B cell (primary cell): ENCODE measurements around the gene DLG3. TPM values are rescaled to one million over a fixed set of nuclear protein-coding genes. Genes with fewer than 3 reads are reported as not detected.

Experiments
- ATAC-seq: fragments of 200-7000 bp; cut with Tn5 transposase; one replicate; pipeline ENCODE4 v1.10.0; 2021; ENCODE audit warnings: low read depth, mild to moderate bottlenecking, moderate number of reproducible peaks, moderate library complexity
- CTCF ChIA-PET: fragments of 350-600 bp; sonication (Branson Sonifier 250); formaldehyde crosslinking; loops from one replicate; lab custom pipeline; 2021; ENCODE audit warnings: antibody characterized with exemption, inconsistent platforms; lab: Charles Lee
- POLR2A ChIA-PET: fragments of 350-600 bp; sonication (Branson Sonifier 250); formaldehyde crosslinking; loops from one replicate; lab custom pipeline; 2021; ENCODE audit warnings: antibody characterized with exemption; lab: Charles Lee
- DNase-seq: peaks from one replicate; pipeline ENCODE4 v3.0.0; 2013
- H2AFZ ChIP-seq: 2 replicates; pipeline ENCODE4 v1.6.1; 2012; ENCODE audit warnings: mild to moderate bottlenecking, low read depth, low read length; ENCODE audit not compliant: insufficient read depth, poor library complexity, severe bottlenecking
- H3K27ac ChIP-seq, 2 donors: 1 replicate in 1 of 2; 2 replicates in 1 of 2; pipeline ENCODE4 v1.5.1; 2012 to 2013; ENCODE audit warnings: low read length in 2 of 2, mild to moderate bottlenecking in 2 of 2, moderate library complexity in 1 of 2
- H3K27me3 ChIP-seq, 4 experiments: fragments of 200-600 bp in 1 of 4; sonication (generic) in 1 of 4; replicated peaks in 1 of 4; 1 replicate in 2 of 4; 2 replicates in 2 of 4; pipeline versions ENCODE4 v1.6.1 to v1.7.0; 2013 to 2016; ENCODE audit warnings: low read length in 3 of 4, mild to moderate bottlenecking in 2 of 4, mixed read lengths in 1 of 4, moderate library complexity in 1 of 4; ENCODE audit not compliant: insufficient read depth in 4 of 4, control insufficient read depth in 3 of 4; ENCODE audit errors: control extremely low read depth in 1 of 4
- H3K36me3 ChIP-seq, 2 experiments: replicated peaks in 1 of 2; 1 replicate in 1 of 2; 2 replicates in 1 of 2; pipeline versions ENCODE4 v1.6.1 to v1.7.1; 2013; ENCODE audit warnings: low read length in 1 of 2; ENCODE audit not compliant: insufficient read depth in 2 of 2, control insufficient read depth in 1 of 2; ENCODE audit errors: control extremely low read depth in 1 of 2, extremely low read depth in 1 of 2
- H3K4me1 ChIP-seq, 2 donors: fragments of 200-600 bp in 1 of 2; sonication (generic) in 1 of 2; 1 replicate in 1 of 2; 2 replicates in 1 of 2; pipeline versions ENCODE4 v1.5.1 to v1.6.1; 2013 to 2017; ENCODE audit warnings: low read length in 2 of 2; ENCODE audit not compliant: control insufficient read depth in 2 of 2, insufficient read depth in 2 of 2
- H3K4me2 ChIP-seq: replicated peaks from 2 replicates; pipeline ENCODE3; 2012; ENCODE audit warnings: mild to moderate bottlenecking, low read depth, low read length; ENCODE audit not compliant: poor library complexity, severe bottlenecking
- H3K4me3 ChIP-seq, 5 experiments: fragments of 200-600 bp in 1 of 5; sonication (generic) in 1 of 5; 1 replicate in 3 of 5; 2 replicates in 2 of 5; pipeline versions ENCODE4 v1.5.1 to v1.7.0; 2011 to 2016; ENCODE audit warnings: low read length in 4 of 5, mild to moderate bottlenecking in 4 of 5, low read depth in 2 of 5, control low read depth in 1 of 5, moderate library complexity in 1 of 5; ENCODE audit not compliant: insufficient read depth in 1 of 5; ENCODE audit errors: control extremely low read depth in 1 of 5, extremely low read depth in 1 of 5
- H3K79me2 ChIP-seq: fragments of 200-600 bp; sonication (generic); one replicate; pipeline ENCODE4 v1.6.0; 2016; ENCODE audit warnings: low read length; ENCODE audit not compliant: control insufficient read depth, insufficient read depth
- H3K9ac ChIP-seq: fragments of 200-600 bp; sonication (generic); 2 replicates; pipeline ENCODE4 v1.6.1; 2017; ENCODE audit warnings: mild to moderate bottlenecking, low read length, moderate library complexity
- H3K9me3 ChIP-seq, 3 donors: one replicate each; pipeline versions ENCODE4 v1.6.1 to v1.7.1; 2013; ENCODE audit warnings: low read length in 2 of 3; ENCODE audit not compliant: control insufficient read depth in 2 of 3, insufficient read depth in 1 of 3; ENCODE audit errors: control extremely low read depth in 1 of 3
- H4K20me1 ChIP-seq: 2 replicates; pipeline ENCODE4 v1.6.0; 2012; ENCODE audit warnings: mild to moderate bottlenecking, low read length; ENCODE audit not compliant: insufficient read depth, control insufficient read depth, poor library complexity, severe bottlenecking
- H3K27ac Mint-ChIP-seq: one replicate; pipeline ENCODE4 v1.8.0; 2021; ENCODE audit warnings: mixed read lengths
- H3K27me3 Mint-ChIP-seq: one replicate; pipeline ENCODE4 v1.8.0; 2021; ENCODE audit warnings: mixed read lengths
- H3K4me1 Mint-ChIP-seq: one replicate; pipeline ENCODE4 v1.8.0; 2021; ENCODE audit warnings: mixed read lengths
- H3K4me3 Mint-ChIP-seq: one replicate; pipeline ENCODE4 v1.8.0; 2021; ENCODE audit warnings: mixed read lengths
- H3K9me3 Mint-ChIP-seq: one replicate; pipeline ENCODE4 v1.8.0; 2022; ENCODE audit warnings: mixed read lengths; ENCODE audit not compliant: insufficient read depth
- EZH2 ChIP-seq: IDR thresholded peaks from 2 replicates; pipeline ENCODE4 v1.6.1; 2012; ENCODE audit warnings: borderline replicate concordance, low read depth, mild to moderate bottlenecking, moderate library complexity, low read length; ENCODE audit not compliant: insufficient read depth, poor library complexity, severe bottlenecking
- WGBS: methylation state at CpG from one replicate; pipeline ENCODE4 v1.1.5; 2013; ENCODE audit warnings: missing lambda C conversion rate; ENCODE audit not compliant: insufficient coverage; 5-methylcytosine and 5-hydroxymethylcytosine counted together
- intact Hi-C: fragments of 100-400 bp; cut with micrococcal nuclease; formaldehyde crosslinking; loops from one replicate; pipeline ENCODE4 v1.10.0; 2022
- polyA plus RNA-seq: library from polyadenylated mRNA; depleted of rRNA; stranded (reverse); fragments of >200 nt; gene quantifications from 2 replicates; pipeline ENCODE4 v1.2.3, GENCODE V29; 2012
- total RNA-seq, 2 donors: library from RNA; stranded (reverse); fragments of 120-200 nt in 1 of 2; gene quantifications; 1 replicate in 1 of 2; 2 replicates in 1 of 2; pipeline versions ENCODE4 v1.2.3 to v1.2.4, GENCODE V29; 2013 to 2022
- TF ChIP-seq, protein P1 (sequence below): fragments of 200-600 bp; IDR thresholded peaks from one replicate; pipeline ENCODE4 v1.8.0; 2022; ENCODE audit warnings: antibody characterized with exemption, mild to moderate bottlenecking

Gene DLG3
- total and polyA plus RNA-seq, 2 donors (not counting 1 experiment from before 2014, with no cell fraction given): 1.5 to 6.9 TPM

- H3K36me3 ChIP-seq: no peaks in the 10 kb centered on the region
- Mint-ChIP-seq H3K27ac (no peak overlapping the region), H3K4me1 (peaks cover 3% of the 10 kb centered on the region), H3K4me3 (no peak overlapping the region), H3K27me3 (no peaks in the 10 kb centered on the region), H3K9me3 (no peaks in the 10 kb centered on the region)
- no peak overlapping the region for H3K27ac ChIP-seq
- intact Hi-C loops: no loop called here
- WGBS: no CpG with 5 or more reads among the region's 4 CpGs
- H3K27me3 ChIP-seq: no peaks in the 10 kb centered on the region
- ATAC-seq (no peak), DNase-seq (no peak)
- H3K4me3 ChIP-seq: no peak overlapping the region
- no peak overlapping the region for H2AFZ ChIP-seq
- H3K79me2 ChIP-seq: no peaks in the 10 kb centered on the region
- no peaks in the 10 kb centered on the region for H3K9me3 ChIP-seq
- ChIA-PET CTCF (no interaction called here), POLR2A (no interaction called here)
- no peak overlapping the region for H3K4me2 ChIP-seq
- TF ChIP-seq EZH2: no peak
- TF ChIP-seq, protein P1, sequence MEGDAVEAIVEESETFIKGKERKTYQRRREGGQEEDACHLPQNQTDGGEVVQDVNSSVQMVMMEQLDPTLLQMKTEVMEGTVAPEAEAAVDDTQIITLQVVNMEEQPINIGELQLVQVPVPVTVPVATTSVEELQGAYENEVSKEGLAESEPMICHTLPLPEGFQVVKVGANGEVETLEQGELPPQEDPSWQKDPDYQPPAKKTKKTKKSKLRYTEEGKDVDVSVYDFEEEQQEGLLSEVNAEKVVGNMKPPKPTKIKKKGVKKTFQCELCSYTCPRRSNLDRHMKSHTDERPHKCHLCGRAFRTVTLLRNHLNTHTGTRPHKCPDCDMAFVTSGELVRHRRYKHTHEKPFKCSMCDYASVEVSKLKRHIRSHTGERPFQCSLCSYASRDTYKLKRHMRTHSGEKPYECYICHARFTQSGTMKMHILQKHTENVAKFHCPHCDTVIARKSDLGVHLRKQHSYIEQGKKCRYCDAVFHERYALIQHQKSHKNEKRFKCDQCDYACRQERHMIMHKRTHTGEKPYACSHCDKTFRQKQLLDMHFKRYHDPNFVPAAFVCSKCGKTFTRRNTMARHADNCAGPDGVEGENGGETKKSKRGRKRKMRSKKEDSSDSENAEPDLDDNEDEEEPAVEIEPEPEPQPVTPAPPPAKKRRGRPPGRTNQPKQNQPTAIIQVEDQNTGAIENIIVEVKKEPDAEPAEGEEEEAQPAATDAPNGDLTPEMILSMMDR: no peak
- H3K4me1 ChIP-seq: no peaks in the 10 kb centered on the region
- H4K20me1 ChIP-seq: no peaks in the 10 kb centered on the region
- H3K9ac ChIP-seq: no peak overlapping the region
Observed at GRCh38 chrX:70477734-70478075, 33.1 kb downstream of the DLG3 start.

- ATAC-seq (no peak), DNase-seq (no peak)
- whole genome bisulfite sequencing: 94% methylated on average over 3 of the region's 10 CpGs
- no peak overlapping the region for H2AFZ ChIP-seq
- no peaks in the 10 kb centered on the region for H3K36me3 ChIP-seq
- H3K9me3 ChIP-seq: no peaks in the 10 kb centered on the region
- intact Hi-C loops: no loop called here
- no peak overlapping the region for H3K27ac ChIP-seq
- TF ChIP-seq EZH2: no peak
- TF ChIP-seq, protein P1: no peak
- Mint-ChIP-seq H3K9me3 (no peaks in the 10 kb centered on the region), H3K27me3 (no peaks in the 10 kb centered on the region), H3K4me1 (peaks cover 3% of the 10 kb centered on the region), H3K4me3 (no peak overlapping the region), H3K27ac (no peak overlapping the region)
- no peaks in the 10 kb centered on the region for H3K27me3 ChIP-seq
- H3K9ac ChIP-seq: no peak overlapping the region
- CTCF ChIA-PET: no interaction called here
- no peaks in the 10 kb centered on the region for H4K20me1 ChIP-seq
- H3K4me2 ChIP-seq: no peak overlapping the region
- no peak overlapping the region for H3K4me3 ChIP-seq
- POLR2A ChIA-PET: no interaction called here
- no peaks in the 10 kb centered on the region for H3K79me2 ChIP-seq
- H3K4me1 ChIP-seq: no peaks in the 10 kb centered on the region
Observed at GRCh38 chrX:70478526-70479245, 34.1 kb downstream of the DLG3 start.
